SK-N-SH treated with all-trans-retinoic acid at 6 μM for 48 hours (cell line): ENCODE data around the gene KPNB1.

Experiments
- GLIS3 ChIP-seq: fragments of 250-450 bp; sonication (Bioruptor Pico); IDR thresholded peaks from 2 replicates; pipeline ENCODE4 v1.5.0; 2020; ENCODE audit warnings: mild to moderate bottlenecking, moderate library complexity
- ZFP30 ChIP-seq: fragments of 450-650 bp; formaldehyde crosslinking; IDR thresholded peaks from 2 replicates; pipeline ENCODE4 v1.5.0; 2022; ENCODE audit warnings: mild to moderate bottlenecking, moderate library complexity
- ZNF565 ChIP-seq: fragments of 450-650 bp; formaldehyde crosslinking; conservative IDR thresholded peaks from 2 replicates; pipeline ENCODE4 v1.5.0; 2020; ENCODE audit warnings: low read depth, mild to moderate bottlenecking, moderate library complexity
- TF ChIP-seq, protein P1 (sequence below): fragments of 250-450 bp; sonication (Bioruptor Pico); IDR thresholded peaks from 2 replicates; pipeline ENCODE4 v1.5.0; 2020; ENCODE audit warnings: mild to moderate bottlenecking, moderate library complexity
- TF ChIP-seq, protein P2 (sequence below): fragments of 250-450 bp; sonication (Bioruptor Pico); IDR thresholded peaks from 2 replicates; pipeline ENCODE4 v1.8.0; 2020; ENCODE audit warnings: mild to moderate bottlenecking, moderate library complexity, borderline replicate concordance
- TF ChIP-seq, protein P3 (sequence below): fragments of 250-450 bp; sonication (Bioruptor Pico); IDR thresholded peaks from 2 replicates; pipeline ENCODE4 v1.5.1; 2020; ENCODE audit warnings: low read depth, mild to moderate bottlenecking, moderate library complexity

DNA sequence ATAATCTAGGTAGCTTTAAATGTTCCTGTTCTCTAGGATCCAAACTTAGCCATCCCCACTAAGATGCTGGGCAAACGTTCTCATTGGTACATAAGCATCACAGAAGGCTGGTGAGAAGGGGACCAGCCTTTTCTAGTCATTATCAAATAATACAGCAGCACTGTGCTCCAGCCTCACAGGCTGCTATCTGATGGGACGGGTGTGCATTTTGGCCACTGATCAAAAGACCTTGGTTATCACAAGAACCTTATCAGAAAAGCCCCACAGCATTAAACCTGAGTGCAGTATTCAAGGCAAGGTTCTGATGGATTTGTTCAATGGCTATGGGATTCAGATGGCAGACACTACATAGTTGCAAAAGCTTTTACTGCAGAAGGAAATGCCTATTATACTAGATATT is 19.1 kb upstream of the KPNB1 start:
- TF ChIP-seq ZFP30 (CRISPR knock-in tag) (no peak), GLIS3 (CRISPR knock-in tag) (no peak), ZNF565 (no peak)
- TF ChIP-seq, protein P1, sequence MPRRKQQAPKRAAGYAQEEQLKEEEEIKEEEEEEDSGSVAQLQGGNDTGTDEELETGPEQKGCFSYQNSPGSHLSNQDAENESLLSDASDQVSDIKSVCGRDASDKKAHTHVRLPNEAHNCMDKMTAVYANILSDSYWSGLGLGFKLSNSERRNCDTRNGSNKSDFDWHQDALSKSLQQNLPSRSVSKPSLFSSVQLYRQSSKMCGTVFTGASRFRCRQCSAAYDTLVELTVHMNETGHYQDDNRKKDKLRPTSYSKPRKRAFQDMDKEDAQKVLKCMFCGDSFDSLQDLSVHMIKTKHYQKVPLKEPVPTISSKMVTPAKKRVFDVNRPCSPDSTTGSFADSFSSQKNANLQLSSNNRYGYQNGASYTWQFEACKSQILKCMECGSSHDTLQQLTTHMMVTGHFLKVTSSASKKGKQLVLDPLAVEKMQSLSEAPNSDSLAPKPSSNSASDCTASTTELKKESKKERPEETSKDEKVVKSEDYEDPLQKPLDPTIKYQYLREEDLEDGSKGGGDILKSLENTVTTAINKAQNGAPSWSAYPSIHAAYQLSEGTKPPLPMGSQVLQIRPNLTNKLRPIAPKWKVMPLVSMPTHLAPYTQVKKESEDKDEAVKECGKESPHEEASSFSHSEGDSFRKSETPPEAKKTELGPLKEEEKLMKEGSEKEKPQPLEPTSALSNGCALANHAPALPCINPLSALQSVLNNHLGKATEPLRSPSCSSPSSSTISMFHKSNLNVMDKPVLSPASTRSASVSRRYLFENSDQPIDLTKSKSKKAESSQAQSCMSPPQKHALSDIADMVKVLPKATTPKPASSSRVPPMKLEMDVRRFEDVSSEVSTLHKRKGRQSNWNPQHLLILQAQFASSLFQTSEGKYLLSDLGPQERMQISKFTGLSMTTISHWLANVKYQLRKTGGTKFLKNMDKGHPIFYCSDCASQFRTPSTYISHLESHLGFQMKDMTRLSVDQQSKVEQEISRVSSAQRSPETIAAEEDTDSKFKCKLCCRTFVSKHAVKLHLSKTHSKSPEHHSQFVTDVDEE (CRISPR knock-in tag): no peak
- TF ChIP-seq, protein P2, sequence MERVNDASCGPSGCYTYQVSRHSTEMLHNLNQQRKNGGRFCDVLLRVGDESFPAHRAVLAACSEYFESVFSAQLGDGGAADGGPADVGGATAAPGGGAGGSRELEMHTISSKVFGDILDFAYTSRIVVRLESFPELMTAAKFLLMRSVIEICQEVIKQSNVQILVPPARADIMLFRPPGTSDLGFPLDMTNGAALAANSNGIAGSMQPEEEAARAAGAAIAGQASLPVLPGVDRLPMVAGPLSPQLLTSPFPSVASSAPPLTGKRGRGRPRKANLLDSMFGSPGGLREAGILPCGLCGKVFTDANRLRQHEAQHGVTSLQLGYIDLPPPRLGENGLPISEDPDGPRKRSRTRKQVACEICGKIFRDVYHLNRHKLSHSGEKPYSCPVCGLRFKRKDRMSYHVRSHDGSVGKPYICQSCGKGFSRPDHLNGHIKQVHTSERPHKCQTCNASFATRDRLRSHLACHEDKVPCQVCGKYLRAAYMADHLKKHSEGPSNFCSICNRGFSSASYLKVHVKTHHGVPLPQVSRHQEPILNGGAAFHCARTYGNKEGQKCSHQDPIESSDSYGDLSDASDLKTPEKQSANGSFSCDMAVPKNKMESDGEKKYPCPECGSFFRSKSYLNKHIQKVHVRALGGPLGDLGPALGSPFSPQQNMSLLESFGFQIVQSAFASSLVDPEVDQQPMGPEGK: no peak
- TF ChIP-seq, protein P3, sequence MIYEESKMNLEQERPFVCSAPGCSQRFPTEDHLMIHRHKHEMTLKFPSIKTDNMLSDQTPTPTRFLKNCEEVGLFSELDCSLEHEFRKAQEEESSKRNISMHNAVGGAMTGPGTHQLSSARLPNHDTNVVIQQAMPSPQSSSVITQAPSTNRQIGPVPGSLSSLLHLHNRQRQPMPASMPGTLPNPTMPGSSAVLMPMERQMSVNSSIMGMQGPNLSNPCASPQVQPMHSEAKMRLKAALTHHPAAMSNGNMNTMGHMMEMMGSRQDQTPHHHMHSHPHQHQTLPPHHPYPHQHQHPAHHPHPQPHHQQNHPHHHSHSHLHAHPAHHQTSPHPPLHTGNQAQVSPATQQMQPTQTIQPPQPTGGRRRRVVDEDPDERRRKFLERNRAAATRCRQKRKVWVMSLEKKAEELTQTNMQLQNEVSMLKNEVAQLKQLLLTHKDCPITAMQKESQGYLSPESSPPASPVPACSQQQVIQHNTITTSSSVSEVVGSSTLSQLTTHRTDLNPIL (CRISPR knock-in tag): no peak
